PC-9 (cell line): ENCODE measurements around the gene SEC61G. TPM values are rescaled to one million over a fixed set of nuclear protein-coding genes. Genes with fewer than 3 reads are reported as not detected.

ENCODE experiments used
- BruUV-seq: library from RNA; stranded (reverse); fragments of 400-500 nt; replicated peaks from 2 replicates; lab custom pipeline; 2021; lab: Mats Ljungman, UMichigan
- CTCF ChIA-PET: fragments of 300-600 bp; sonication (Branson Sonifier 250); formaldehyde crosslinking; loops from one replicate; lab custom pipeline; 2022; ENCODE audit warnings: antibody characterized with exemption; lab: Charles Lee
- POLR2A ChIA-PET: fragments of 300-600 bp; sonication (Branson Sonifier 250); formaldehyde crosslinking; loops from one replicate; lab custom pipeline; 2022; ENCODE audit warnings: antibody characterized with exemption; ENCODE audit not compliant: unreplicated experiment; lab: Charles Lee
- DNase-seq, 2 experiments: peaks; one replicate each; pipeline versions ENCODE4 v3.0.0 to v3.0.0-alpha.2; 2015 to 2022; ENCODE audit warnings: mixed read lengths in 1 of 2
- H2AFZ ChIP-seq: fragments of 200-600 bp; sonication (generic); 2 replicates; pipeline ENCODE4 v1.8.1; 2017; ENCODE audit warnings: antibody characterized with exemption
- H3F3A ChIP-seq: fragments of 200-600 bp; sonication (generic); 2 replicates; pipeline ENCODE4 v1.8.1; 2017; ENCODE audit warnings: antibody characterized with exemption, mild to moderate bottlenecking, low read depth; ENCODE audit not compliant: insufficient read depth
- H3K27ac ChIP-seq: fragments of 200-600 bp; sonication (generic); 2 replicates; pipeline ENCODE4 v1.6.1; 2016; ENCODE audit warnings: mixed run types
- H3K27me3 ChIP-seq: fragments of 200-600 bp; sonication (generic); 2 replicates; pipeline ENCODE4 v1.6.1; 2016; ENCODE audit warnings: low read depth, mixed run types; ENCODE audit not compliant: insufficient read depth
- H3K36me3 ChIP-seq: fragments of 200-600 bp; sonication (generic); 2 replicates; pipeline ENCODE4 v1.6.1; 2016; ENCODE audit warnings: low read depth, mixed run types
- H3K4me1 ChIP-seq: fragments of 200-600 bp; sonication (generic); replicated peaks from 2 replicates; pipeline ENCODE4 v1.6.1; 2016; ENCODE audit warnings: mixed run types; ENCODE audit not compliant: insufficient read depth
- H3K4me2 ChIP-seq: fragments of 200-600 bp; sonication (generic); 2 replicates; pipeline ENCODE4 v1.6.1; 2017; ENCODE audit warnings: mixed run types
- H3K4me3 ChIP-seq: fragments of 200-600 bp; sonication (generic); 2 replicates; pipeline ENCODE4 v1.6.1; 2016; ENCODE audit warnings: mixed run types
- H3K79me2 ChIP-seq: fragments of 200-600 bp; sonication (generic); 2 replicates; pipeline ENCODE4 v1.6.1; 2017; ENCODE audit warnings: low read depth, mixed run types
- H3K9me2 ChIP-seq: fragments of 200-600 bp; sonication (generic); 2 replicates; pipeline ENCODE4 v1.8.1; 2017; ENCODE audit warnings: mild to moderate bottlenecking; ENCODE audit not compliant: insufficient read depth
- H3K9me3 ChIP-seq: fragments of 200-600 bp; sonication (generic); 2 replicates; pipeline ENCODE4 v1.8.1; 2016; ENCODE audit warnings: low read depth; ENCODE audit not compliant: insufficient read depth
- H4K20me1 ChIP-seq: fragments of 200-600 bp; sonication (generic); 2 replicates; pipeline ENCODE4 v1.8.1; 2017; ENCODE audit not compliant: insufficient read depth
- EZH2 ChIP-seq: fragments of 200-600 bp; sonication (generic); IDR thresholded peaks from 2 replicates; pipeline ENCODE4 v1.8.0; 2017; ENCODE audit warnings: antibody characterized with exemption, low read depth
- intact Hi-C: fragments of 100-400 bp; cut with micrococcal nuclease; formaldehyde crosslinking; loops from one replicate; pipeline ENCODE4 v1.10.0; 2022; ENCODE audit not compliant: unreplicated experiment
- total RNA-seq: library from RNA; stranded (reverse); gene quantifications from 2 replicates; pipeline ENCODE4 v1.2.3, GENCODE V29; 2021
- TF ChIP-seq, protein P1 (sequence below): fragments of 200-600 bp; sonication (generic); conservative IDR thresholded peaks from 2 replicates; pipeline ENCODE4 v1.6.1; 2017; ENCODE audit warnings: mixed run types, antibody characterized with exemption, mild to moderate bottlenecking, moderate library complexity

Gene SEC61G
- total RNA-seq, 1 experiment from 2014 or later, result 261 TPM

GRCh38 chr7:54712820-54713219 is 46.2 kb downstream of the SEC61G start:
- H3K36me3 ChIP-seq, result no peaks in the 10 kb centered on the region
- TF ChIP-seq EZH2, result no peak
- TF ChIP-seq, protein P1, sequence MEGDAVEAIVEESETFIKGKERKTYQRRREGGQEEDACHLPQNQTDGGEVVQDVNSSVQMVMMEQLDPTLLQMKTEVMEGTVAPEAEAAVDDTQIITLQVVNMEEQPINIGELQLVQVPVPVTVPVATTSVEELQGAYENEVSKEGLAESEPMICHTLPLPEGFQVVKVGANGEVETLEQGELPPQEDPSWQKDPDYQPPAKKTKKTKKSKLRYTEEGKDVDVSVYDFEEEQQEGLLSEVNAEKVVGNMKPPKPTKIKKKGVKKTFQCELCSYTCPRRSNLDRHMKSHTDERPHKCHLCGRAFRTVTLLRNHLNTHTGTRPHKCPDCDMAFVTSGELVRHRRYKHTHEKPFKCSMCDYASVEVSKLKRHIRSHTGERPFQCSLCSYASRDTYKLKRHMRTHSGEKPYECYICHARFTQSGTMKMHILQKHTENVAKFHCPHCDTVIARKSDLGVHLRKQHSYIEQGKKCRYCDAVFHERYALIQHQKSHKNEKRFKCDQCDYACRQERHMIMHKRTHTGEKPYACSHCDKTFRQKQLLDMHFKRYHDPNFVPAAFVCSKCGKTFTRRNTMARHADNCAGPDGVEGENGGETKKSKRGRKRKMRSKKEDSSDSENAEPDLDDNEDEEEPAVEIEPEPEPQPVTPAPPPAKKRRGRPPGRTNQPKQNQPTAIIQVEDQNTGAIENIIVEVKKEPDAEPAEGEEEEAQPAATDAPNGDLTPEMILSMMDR, result no peak
- H3F3A ChIP-seq, result no peaks in the 10 kb centered on the region
- no peak overlapping the region for H2AFZ ChIP-seq
- no peaks in the 10 kb centered on the region for H3K9me2 ChIP-seq
- no peak for DNase-seq
- H3K4me3 ChIP-seq, result no peak overlapping the region
- H3K9me3 ChIP-seq, result peaks cover 9% of the 10 kb centered on the region; the same call in 1 of the 2 replicates
- intact Hi-C loops, result no loop called here
- H4K20me1 ChIP-seq, result no peaks in the 10 kb centered on the region
- no peaks in the 10 kb centered on the region for H3K4me1 ChIP-seq
- no peak overlapping the region for H3K4me2 ChIP-seq
- H3K27ac ChIP-seq, result no peak overlapping the region
- POLR2A ChIA-PET, result no interaction called here
- peaks cover 31% of the 10 kb centered on the region for H3K27me3 ChIP-seq
- CTCF ChIA-PET, result no interaction called here
- BruUV-seq, result no TSS peak
- no peaks in the 10 kb centered on the region for H3K79me2 ChIP-seq

DNA sequence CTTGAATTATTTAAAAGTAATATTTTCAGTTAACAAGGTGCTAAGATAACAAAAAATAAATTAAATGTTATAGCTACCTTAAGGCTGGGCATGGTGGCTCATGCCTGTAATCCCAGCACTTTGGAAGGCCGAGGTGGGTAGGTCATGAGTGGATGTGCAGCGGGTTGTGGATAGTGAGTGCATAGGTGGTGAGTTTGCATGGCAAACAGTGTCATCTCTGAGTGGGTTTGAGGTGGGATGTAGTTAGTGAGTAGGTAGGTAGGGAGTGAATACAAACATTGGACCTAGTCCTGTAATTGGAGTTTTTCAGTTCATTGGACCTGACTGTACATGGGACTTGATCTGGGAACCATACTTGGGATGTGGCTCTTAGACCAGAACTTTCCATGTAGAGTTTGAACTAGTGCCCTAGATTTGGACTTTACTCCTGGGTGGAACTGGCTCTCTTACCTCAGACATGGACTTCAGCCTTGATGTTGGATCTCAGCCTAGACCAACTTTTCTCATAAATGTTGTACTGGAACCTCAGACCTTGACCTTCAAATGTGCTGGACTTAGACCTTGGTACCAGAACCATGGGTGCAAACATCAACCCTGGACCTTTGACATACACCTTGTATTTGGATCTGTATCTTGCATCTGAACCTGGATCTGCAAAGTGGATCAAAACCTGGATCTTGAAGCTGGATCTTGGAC is 47.0 kb downstream of the SEC61G start:
- Histone ChIP-seq H3K27me3 (peaks cover 31% of the 10 kb centered on the region), H3K4me1 (no peaks in the 10 kb centered on the region), H3K4me3 (no peak overlapping the region), H3K9me3 (peaks cover 9% of the 10 kb centered on the region; the same call in 1 of the 2 replicates), H4K20me1 (no peaks in the 10 kb centered on the region), H3K79me2 (no peaks in the 10 kb centered on the region), H2AFZ (no peak overlapping the region), H3K27ac (no peak overlapping the region), H3K4me2 (no peak overlapping the region), H3K36me3 (no peaks in the 10 kb centered on the region), H3K9me2 (no peaks in the 10 kb centered on the region), H3F3A (no peaks in the 10 kb centered on the region)
- BruUV-seq, result no TSS peak
- TF ChIP-seq, protein P1, result no peak
- TF ChIP-seq EZH2, result no peak
- POLR2A ChIA-PET, result no interaction called here
- intact Hi-C loops, result no loop called here
- CTCF ChIA-PET, result no interaction called here
- DNase-seq, result no peak

- H3K27me3 ChIP-seq, result peaks cover 19% of the 10 kb centered on the region
- no peak overlapping the region for H3K27ac ChIP-seq
- H3K4me1 ChIP-seq, result no peaks in the 10 kb centered on the region
- H3K4me3 ChIP-seq, result no peak overlapping the region
- H3K79me2 ChIP-seq, result no peaks in the 10 kb centered on the region
- intact Hi-C loops, result no loop called here
- ChIA-PET POLR2A (no interaction called here), CTCF (no interaction called here)
- no peak overlapping the region for H3K4me2 ChIP-seq
- no peaks in the 10 kb centered on the region for H3K9me2 ChIP-seq
- H3K36me3 ChIP-seq, result no peaks in the 10 kb centered on the region
- TF ChIP-seq, protein P1, result no peak
- TF ChIP-seq EZH2, result no peak
- BruUV-seq, result no TSS peak
- H2AFZ ChIP-seq, result no peak overlapping the region
- H3F3A ChIP-seq, result no peaks in the 10 kb centered on the region
- DNase-seq, result no peak
- H4K20me1 ChIP-seq, result no peaks in the 10 kb centered on the region
- peaks cover 12% of the 10 kb centered on the region for H3K9me3 ChIP-seq
Observed at GRCh38 chr7:54709283-54709682, 49.7 kb downstream of the SEC61G start.
